ENCODE results near the gene S100A1. TPM values are rescaled to one million over a fixed set of nuclear protein-coding genes. Genes with fewer than 3 reads are reported as not detected.

The S100A1 gene
- total and polyA plus RNA-seq, 2 of the 13 experiments (the other 11 are each of a cell fraction or from before 2014, with no cell fraction given), result 120 to 251 TPM

DNA sequence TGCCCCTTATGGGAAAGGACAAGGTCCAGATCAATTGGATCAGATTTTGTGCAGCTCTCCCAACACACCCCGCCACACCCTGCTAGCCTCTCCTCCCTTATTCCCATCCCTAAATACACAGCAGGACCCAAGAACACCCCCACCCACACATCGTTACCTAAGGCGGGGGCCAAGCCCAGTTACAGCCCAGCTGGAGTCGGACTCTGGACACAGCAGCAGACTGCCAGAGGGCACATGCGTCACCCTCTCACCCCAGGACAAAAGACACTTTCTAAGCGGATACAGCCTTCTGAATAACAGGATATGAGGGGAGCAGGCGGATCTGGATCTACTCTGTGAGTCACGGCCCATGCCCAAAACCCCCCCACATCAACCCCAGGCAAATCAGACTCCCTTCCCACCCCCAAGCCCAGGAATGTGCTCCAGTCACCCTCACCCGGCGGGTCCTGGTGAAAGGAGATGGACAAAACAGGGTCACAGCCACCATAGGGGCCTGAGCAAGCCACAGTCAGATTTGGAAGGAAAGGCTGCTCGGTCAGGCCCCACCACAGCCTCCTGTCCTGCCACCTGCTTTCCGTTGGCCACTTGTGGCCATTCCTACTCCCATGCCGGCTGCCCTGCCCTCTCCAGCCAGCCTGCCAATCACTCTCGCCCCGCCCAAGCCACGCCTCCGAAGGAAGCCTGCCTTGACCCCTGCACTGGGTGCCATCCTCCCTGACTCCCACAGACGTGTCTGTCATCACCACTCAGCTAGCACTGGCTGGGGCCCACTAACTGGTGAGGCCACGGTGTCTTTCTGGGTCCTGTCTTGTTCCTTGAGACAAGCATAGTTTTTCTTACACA is 19.3 kb upstream of the S100A1 start (continued):
- TF ChIP-seq, protein P1, sequence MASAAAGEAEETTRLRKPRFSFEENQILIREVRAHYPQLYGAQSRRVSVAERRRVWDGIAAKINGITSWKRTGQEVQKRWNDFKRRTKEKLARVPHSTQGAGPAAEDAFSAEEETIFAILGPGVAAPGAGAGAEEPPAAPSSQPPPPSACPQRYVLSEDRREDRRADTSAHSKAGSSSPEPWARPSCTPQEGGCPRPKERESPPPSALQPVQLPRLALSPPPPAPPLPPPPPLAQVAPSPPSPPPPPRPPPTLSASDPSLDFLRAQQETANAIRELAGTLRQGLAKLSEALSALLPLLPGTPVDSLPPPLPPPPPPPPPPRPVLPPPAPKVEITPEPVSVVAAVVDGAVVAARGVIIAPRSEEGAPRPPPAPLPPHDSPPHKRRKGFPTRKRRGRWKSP (CRISPR knock-in tag; IDR thresholded peaks at IDR 0.05), result peak; percentile 75; the same call in 1 of the 2 replicates
- TF ChIP-seq HCFC1 (IDR thresholded peaks at IDR 0.05; ENCODE audit: low read depth, low read length) (0 out of 2 replicates have a peak, but pooled peaks have one; percentile 7), ATF7 (IDR thresholded peaks at IDR 0.05) (no peak), ATF7 (CRISPR knock-in tag; IDR thresholded peaks at IDR 0.05) (peak; percentile 86), NFYC (CRISPR knock-in tag; IDR thresholded peaks at IDR 0.05) (no peak), ZNF7 (CRISPR knock-in tag; IDR thresholded peaks at IDR 0.05) (no peak), MTF1 (CRISPR knock-in tag; IDR thresholded peaks at IDR 0.05) (no peak), RXRA (CRISPR knock-in tag; IDR thresholded peaks at IDR 0.05) (peak; percentile 80), ZMYM3 (CRISPR knock-in tag; IDR thresholded peaks at IDR 0.05) (peak; percentile 10; the same call in 1 of the 2 replicates), DMAP1 (CRISPR knock-in tag; IDR thresholded peaks at IDR 0.05) (peak; percentile 91), HNRNPUL1 (IDR thresholded peaks at IDR 0.05; ENCODE audit: low read depth, low read length) (no peak), ZSCAN12 (CRISPR knock-in tag; IDR thresholded peaks at IDR 0.05) (no peak), KLF16 (CRISPR knock-in tag; IDR thresholded peaks at IDR 0.05) (peak in 1 of 2 experiments; percentile 41; a peak in 2 of 4 replicates), STAT5B (CRISPR knock-in tag; IDR thresholded peaks at IDR 0.05) (no peak), ZKSCAN8 (CRISPR knock-in tag; IDR thresholded peaks at IDR 0.05; ENCODE audit: borderline replicate concordance) (no peak), ZNF567 (CRISPR knock-in tag; IDR thresholded peaks at IDR 0.05; ENCODE audit: borderline replicate concordance) (no peak)
- TF ChIP-seq, protein P2, sequence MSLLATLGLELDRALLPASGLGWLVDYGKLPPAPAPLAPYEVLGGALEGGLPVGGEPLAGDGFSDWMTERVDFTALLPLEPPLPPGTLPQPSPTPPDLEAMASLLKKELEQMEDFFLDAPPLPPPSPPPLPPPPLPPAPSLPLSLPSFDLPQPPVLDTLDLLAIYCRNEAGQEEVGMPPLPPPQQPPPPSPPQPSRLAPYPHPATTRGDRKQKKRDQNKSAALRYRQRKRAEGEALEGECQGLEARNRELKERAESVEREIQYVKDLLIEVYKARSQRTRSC (CRISPR knock-in tag; IDR thresholded peaks at IDR 0.05; ENCODE audit: low read depth), result no peak
- TF ChIP-seq, protein P3, sequence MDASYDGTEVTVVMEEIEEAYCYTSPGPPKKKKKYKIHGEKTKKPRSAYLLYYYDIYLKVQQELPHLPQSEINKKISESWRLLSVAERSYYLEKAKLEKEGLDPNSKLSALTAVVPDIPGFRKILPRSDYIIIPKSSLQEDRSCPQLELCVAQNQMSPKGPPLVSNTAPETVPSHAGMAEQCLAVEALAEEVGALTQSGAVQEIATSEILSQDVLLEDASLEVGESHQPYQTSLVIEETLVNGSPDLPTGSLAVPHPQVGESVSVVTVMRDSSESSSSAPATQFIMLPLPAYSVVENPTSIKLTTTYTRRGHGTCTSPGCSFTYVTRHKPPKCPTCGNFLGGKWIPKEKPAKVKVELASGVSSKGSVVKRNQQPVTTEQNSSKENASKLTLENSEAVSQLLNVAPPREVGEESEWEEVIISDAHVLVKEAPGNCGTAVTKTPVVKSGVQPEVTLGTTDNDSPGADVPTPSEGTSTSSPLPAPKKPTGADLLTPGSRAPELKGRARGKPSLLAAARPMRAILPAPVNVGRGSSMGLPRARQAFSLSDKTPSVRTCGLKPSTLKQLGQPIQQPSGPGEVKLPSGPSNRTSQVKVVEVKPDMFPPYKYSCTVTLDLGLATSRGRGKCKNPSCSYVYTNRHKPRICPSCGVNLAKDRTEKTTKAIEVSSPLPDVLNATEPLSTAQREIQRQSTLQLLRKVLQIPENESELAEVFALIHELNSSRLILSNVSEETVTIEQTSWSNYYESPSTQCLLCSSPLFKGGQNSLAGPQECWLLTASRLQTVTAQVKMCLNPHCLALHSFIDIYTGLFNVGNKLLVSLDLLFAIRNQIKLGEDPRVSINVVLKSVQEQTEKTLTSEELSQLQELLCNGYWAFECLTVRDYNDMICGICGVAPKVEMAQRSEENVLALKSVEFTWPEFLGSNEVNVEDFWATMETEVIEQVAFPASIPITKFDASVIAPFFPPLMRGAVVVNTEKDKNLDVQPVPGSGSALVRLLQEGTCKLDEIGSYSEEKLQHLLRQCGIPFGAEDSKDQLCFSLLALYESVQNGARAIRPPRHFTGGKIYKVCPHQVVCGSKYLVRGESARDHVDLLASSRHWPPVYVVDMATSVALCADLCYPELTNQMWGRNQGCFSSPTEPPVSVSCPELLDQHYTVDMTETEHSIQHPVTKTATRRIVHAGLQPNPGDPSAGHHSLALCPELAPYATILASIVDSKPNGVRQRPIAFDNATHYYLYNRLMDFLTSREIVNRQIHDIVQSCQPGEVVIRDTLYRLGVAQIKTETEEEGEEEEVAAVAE (CRISPR knock-in tag; IDR thresholded peaks at IDR 0.05; ENCODE audit: borderline replicate concordance), result 0 out of 2 replicates have a peak, but pooled peaks have one; percentile 14
- TF ChIP-seq, protein P4, sequence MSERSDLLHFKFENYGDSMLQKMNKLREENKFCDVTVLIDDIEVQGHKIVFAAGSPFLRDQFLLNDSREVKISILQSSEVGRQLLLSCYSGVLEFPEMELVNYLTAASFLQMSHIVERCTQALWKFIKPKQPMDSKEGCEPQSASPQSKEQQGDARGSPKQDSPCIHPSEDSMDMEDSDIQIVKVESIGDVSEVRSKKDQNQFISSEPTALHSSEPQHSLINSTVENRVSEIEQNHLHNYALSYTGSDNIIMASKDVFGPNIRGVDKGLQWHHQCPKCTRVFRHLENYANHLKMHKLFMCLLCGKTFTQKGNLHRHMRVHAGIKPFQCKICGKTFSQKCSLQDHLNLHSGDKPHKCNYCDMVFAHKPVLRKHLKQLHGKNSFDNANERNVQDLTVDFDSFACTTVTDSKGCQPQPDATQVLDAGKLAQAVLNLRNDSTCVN (CRISPR knock-in tag; IDR thresholded peaks at IDR 0.05; ENCODE audit: borderline replicate concordance), result no peak
- TF ChIP-seq, protein P5, sequence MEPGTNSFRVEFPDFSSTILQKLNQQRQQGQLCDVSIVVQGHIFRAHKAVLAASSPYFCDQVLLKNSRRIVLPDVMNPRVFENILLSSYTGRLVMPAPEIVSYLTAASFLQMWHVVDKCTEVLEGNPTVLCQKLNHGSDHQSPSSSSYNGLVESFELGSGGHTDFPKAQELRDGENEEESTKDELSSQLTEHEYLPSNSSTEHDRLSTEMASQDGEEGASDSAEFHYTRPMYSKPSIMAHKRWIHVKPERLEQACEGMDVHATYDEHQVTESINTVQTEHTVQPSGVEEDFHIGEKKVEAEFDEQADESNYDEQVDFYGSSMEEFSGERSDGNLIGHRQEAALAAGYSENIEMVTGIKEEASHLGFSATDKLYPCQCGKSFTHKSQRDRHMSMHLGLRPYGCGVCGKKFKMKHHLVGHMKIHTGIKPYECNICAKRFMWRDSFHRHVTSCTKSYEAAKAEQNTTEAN (CRISPR knock-in tag; conservative IDR thresholded peaks at IDR 0.05), result 0 out of 2 replicates have a peak, but pooled peaks have one; percentile 55
